Keratinocyte (primary cell): ENCODE data around the gene TBC1D7. TPM values are rescaled to one million over a fixed set of nuclear protein-coding genes. Genes with fewer than 3 reads are reported as not detected.

Experiments
- DNase-seq: peaks from one replicate; pipeline ENCODE4 v3.0.0-alpha.2; 2011; ENCODE audit warnings: low read depth, missing footprints, low spot score
- FAIRE-seq: peaks from 2 replicates; lab custom pipeline; 2011; peaks lifted over from hg19 to GRCh38; lab: Jason Lieb, UNC
- H2AFZ ChIP-seq: 2 replicates; pipeline ENCODE4 v1.6.0; 2012; ENCODE audit warnings: low read length, control low read depth, inconsistent platforms; ENCODE audit not compliant: control insufficient read depth
- H3K27ac ChIP-seq: 2 replicates; pipeline ENCODE4 v1.5.1; 2011; ENCODE audit warnings: low read length; ENCODE audit not compliant: control insufficient read depth, insufficient read depth
- H3K27me3 ChIP-seq: 3 replicates; pipeline ENCODE4 v1.6.0; 2011; ENCODE audit warnings: low read length; ENCODE audit not compliant: control insufficient read depth, insufficient read depth; ENCODE audit errors: extremely low read depth
- H3K36me3 ChIP-seq, 2 experiments: 2 replicates in 1 of 2; 3 replicates in 1 of 2; pipeline ENCODE4 v1.5.1; 2011; ENCODE audit warnings: low read length in 2 of 2, mild to moderate bottlenecking in 1 of 2; ENCODE audit not compliant: control insufficient read depth in 2 of 2, insufficient read depth in 2 of 2; ENCODE audit errors: extremely low read depth in 1 of 2
- H3K4me1 ChIP-seq: 3 replicates; pipeline ENCODE4 v1.5.1; 2011; ENCODE audit warnings: low read length; ENCODE audit not compliant: control insufficient read depth, insufficient read depth; ENCODE audit errors: extremely low read depth
- H3K4me2 ChIP-seq: 3 replicates; pipeline ENCODE4 v1.6.0; 2011; ENCODE audit warnings: low read depth, low read length; ENCODE audit not compliant: control insufficient read depth, insufficient read depth; ENCODE audit errors: extremely low read depth
- H3K4me3 ChIP-seq, 3 experiments: fragments of 200-600 bp in 1 of 3; sonication (generic) in 1 of 3; 2 replicates in 2 of 3; 3 replicates in 1 of 3; pipeline ENCODE4 v1.5.1; 2011 to 2016; ENCODE audit warnings: low read length in 3 of 3, mild to moderate bottlenecking in 3 of 3, control low read depth in 2 of 3, inconsistent platforms in 1 of 3, low read depth in 1 of 3, mixed read lengths in 1 of 3, mixed run types in 1 of 3, moderate library complexity in 1 of 3; ENCODE audit not compliant: control insufficient read depth in 2 of 3, insufficient read depth in 2 of 3; ENCODE audit errors: extremely low read depth in 1 of 3
- H3K79me2 ChIP-seq: 2 replicates; pipeline ENCODE4 v1.6.0; 2012; ENCODE audit warnings: low read length; ENCODE audit not compliant: control insufficient read depth, insufficient read depth
- H3K9ac ChIP-seq: 3 replicates; pipeline ENCODE4 v1.6.0; 2011; ENCODE audit warnings: low read length; ENCODE audit not compliant: control insufficient read depth, insufficient read depth; ENCODE audit errors: extremely low read depth
- H3K9me1 ChIP-seq: 3 replicates; pipeline ENCODE4 v1.6.0; 2011; ENCODE audit warnings: low read length; ENCODE audit not compliant: control insufficient read depth, insufficient read depth; ENCODE audit errors: extremely low read depth
- H3K9me3 ChIP-seq: 2 replicates; pipeline ENCODE4 v1.5.1; 2012; ENCODE audit warnings: low read depth, low read length; ENCODE audit not compliant: control insufficient read depth
- H4K20me1 ChIP-seq: 3 replicates; pipeline ENCODE4 v1.6.0; 2011; ENCODE audit warnings: low read length; ENCODE audit not compliant: control insufficient read depth, insufficient read depth; ENCODE audit errors: extremely low read depth
- CTCF ChIP-seq, 3 experiments: IDR thresholded peaks in 1 of 3; conservative IDR thresholded peaks in 1 of 3; optimal IDR thresholded peaks in 1 of 3; 2 replicates in 2 of 3; 3 replicates in 1 of 3; pipeline versions ENCODE3 to v1.5.1; 2011; ENCODE audit warnings: low read length in 3 of 3, mild to moderate bottlenecking in 3 of 3, moderate library complexity in 2 of 3, control low read depth in 1 of 3, inconsistent platforms in 1 of 3; ENCODE audit not compliant: insufficient read depth in 2 of 3; ENCODE audit errors: extremely low read depth in 1 of 3
- EZH2 ChIP-seq: IDR thresholded peaks from one replicate; pipeline ENCODE4 v1.6.1; 2012; ENCODE audit warnings: inconsistent platforms, mild to moderate bottlenecking, low read length, moderate library complexity
- dilution Hi-C: fragments of 300-500 bp; cut with MboI; formaldehyde crosslinking; loops from one replicate; pipeline ENCODE4 v1.7.0; 2020; ENCODE audit warnings: low sequenced_read_pairs; ENCODE audit not compliant: extremely low pct_ligation_motif_present
- polyA plus RNA-seq, 5 experiments: library from polyadenylated mRNA; depleted of rRNA in 3 of 5; stranded (reverse) in 3 of 5; stranded (forward) in 1 of 5; unstranded in 1 of 5; fragments of >200 nt; gene quantifications; 1 replicate in 1 of 5; 2 replicates in 3 of 5; 3 replicates in 1 of 5; pipeline versions ENCODE4 v1.2.1 to v1.2.3, GENCODE V29; 2011 to 2012; ENCODE audit warnings: missing spikeins in 2 of 5, low read depth in 1 of 5, low replicate concordance in 1 of 5

The TBC1D7 gene
- polyA plus RNA-seq, 1 donor (not counting 4 experiments of a cell fraction or from before 2014, with no cell fraction given), result 30.4 TPM

GRCh38 chr6:13285705-13286104 is 42.6 kb downstream of the TBC1D7 start:
- FAIRE-seq (no peak), DNase-seq (no peak)
- peaks cover 0 to 4% of the 10 kb centered on the region in 2 experiments for H3K36me3 ChIP-seq
- no peaks in the 10 kb centered on the region for H3K4me1 ChIP-seq
- H3K9ac ChIP-seq, result no peak overlapping the region
- H4K20me1 ChIP-seq, result no peaks in the 10 kb centered on the region
- dilution Hi-C loops, result no loop called here
- no peak overlapping the region for H3K4me3 ChIP-seq
- no peaks in the 10 kb centered on the region for H3K79me2 ChIP-seq
- TF ChIP-seq CTCF (optimal IDR thresholded peaks at IDR 0.05 in 1 of 3, IDR thresholded peaks at IDR 0.05 in 1 of 3, conservative IDR thresholded peaks at IDR 0.05 in 1 of 3; ENCODE audit: extremely low read depth in 1 of 3, insufficient read depth in 2 of 3, low read length in 3 of 3), result no peak
- TF ChIP-seq EZH2, result no peak
- H3K27me3 ChIP-seq, result no peaks in the 10 kb centered on the region
- H3K9me3 ChIP-seq, result no peaks in the 10 kb centered on the region
- no peak overlapping the region for H2AFZ ChIP-seq
- H3K27ac ChIP-seq, result no peak overlapping the region
- H3K4me2 ChIP-seq, result no peak overlapping the region
- H3K9me1 ChIP-seq, result no peaks in the 10 kb centered on the region

- TF ChIP-seq EZH2, result no peak
- TF ChIP-seq CTCF (optimal IDR thresholded peaks at IDR 0.05 in 1 of 3, IDR thresholded peaks at IDR 0.05 in 1 of 3, conservative IDR thresholded peaks at IDR 0.05 in 1 of 3; ENCODE audit: extremely low read depth in 1 of 3, insufficient read depth in 2 of 3, low read length in 3 of 3), result no peak
- Histone ChIP-seq H2AFZ (no peak overlapping the region), H3K27me3 (no peaks in the 10 kb centered on the region), H3K4me1 (no peaks in the 10 kb centered on the region), H3K27ac (no peak overlapping the region), H3K9me3 (no peaks in the 10 kb centered on the region), H4K20me1 (no peaks in the 10 kb centered on the region), H3K4me2 (no peak overlapping the region), H3K36me3 (peaks cover 0 to 4% of the 10 kb centered on the region in 2 experiments), H3K9ac (no peak overlapping the region), H3K9me1 (no peaks in the 10 kb centered on the region), H3K4me3 (no peak overlapping the region), H3K79me2 (no peaks in the 10 kb centered on the region)
- dilution Hi-C loops, result no loop called here
- FAIRE-seq (no peak), DNase-seq (no peak)
Observed at GRCh38 chr6:13284646-13285045, 43.7 kb downstream of the TBC1D7 start.
